Stimulated activated memory B cell treated with anti-CD40 and anti-IgM and Interleukin-4, amounts not matched to agents 10 μg/mL and 1 μg/mL and 100 μg/mL, for 72 hours (primary cell): ENCODE results near the gene DNAAF1.

Experiments
- ATAC-seq: fragments of 150-1000 bp; cut with Tn5 transposase; 2 replicates; pipeline ENCODE4 v1.10.0; 2021
- H3K27ac Mint-ChIP-seq: one replicate; pipeline ENCODE4 v1.8.0; 2022; ENCODE audit warnings: mild to moderate bottlenecking, mixed read lengths
- H3K27me3 Mint-ChIP-seq: one replicate; pipeline ENCODE4 v1.8.0; 2022; ENCODE audit warnings: mixed read lengths
- H3K36me3 Mint-ChIP-seq: one replicate; pipeline ENCODE4 v1.8.0; 2022; ENCODE audit warnings: mixed read lengths
- H3K4me1 Mint-ChIP-seq: one replicate; pipeline ENCODE4 v1.8.0; 2022; ENCODE audit warnings: mixed read lengths
- H3K4me3 Mint-ChIP-seq: one replicate; pipeline ENCODE4 v1.8.0; 2022; ENCODE audit warnings: mild to moderate bottlenecking, moderate library complexity, mixed read lengths
- H3K9me3 Mint-ChIP-seq: one replicate; pipeline ENCODE4 v1.8.0; 2022; ENCODE audit warnings: mixed read lengths

The DNAAF1 gene

GRCh38 chr16:84138824-84139627 is 6.1 kb upstream of the DNAAF1 start:
- H3K9me3 Mint-ChIP-seq = no peaks in the 10 kb centered on the region
- H3K36me3 Mint-ChIP-seq = peaks cover 26% of the 10 kb centered on the region
- no peak overlapping the region for H3K27ac Mint-ChIP-seq
- no peaks in the 10 kb centered on the region for H3K27me3 Mint-ChIP-seq
- H3K4me1 Mint-ChIP-seq = peaks cover 44% of the 10 kb centered on the region
- H3K4me3 Mint-ChIP-seq = no peak overlapping the region
- ATAC-seq = no peak

- peaks cover 48% of the 10 kb centered on the region for H3K4me1 Mint-ChIP-seq
- H3K27me3 Mint-ChIP-seq = no peaks in the 10 kb centered on the region
- no peak overlapping the region for H3K27ac Mint-ChIP-seq
- no peak overlapping the region for H3K4me3 Mint-ChIP-seq
- H3K9me3 Mint-ChIP-seq = no peaks in the 10 kb centered on the region
- ATAC-seq = no peak
- H3K36me3 Mint-ChIP-seq = peaks cover 26% of the 10 kb centered on the region
These were observed 5.4 kb upstream of the DNAAF1 start for GRCh38 chr16:84139628-84140258.

GRCh38 chr16:84141143-84141670 is 3.9 kb upstream of the DNAAF1 start:
- ATAC-seq = no peak
- no peak overlapping the region for H3K27ac Mint-ChIP-seq
- H3K4me1 Mint-ChIP-seq = peaks cover 39% of the 10 kb centered on the region
- no peaks in the 10 kb centered on the region for H3K27me3 Mint-ChIP-seq
- peaks cover 16% of the 10 kb centered on the region for H3K36me3 Mint-ChIP-seq
- no peak overlapping the region for H3K4me3 Mint-ChIP-seq
- H3K9me3 Mint-ChIP-seq = no peaks in the 10 kb centered on the region

DNA sequence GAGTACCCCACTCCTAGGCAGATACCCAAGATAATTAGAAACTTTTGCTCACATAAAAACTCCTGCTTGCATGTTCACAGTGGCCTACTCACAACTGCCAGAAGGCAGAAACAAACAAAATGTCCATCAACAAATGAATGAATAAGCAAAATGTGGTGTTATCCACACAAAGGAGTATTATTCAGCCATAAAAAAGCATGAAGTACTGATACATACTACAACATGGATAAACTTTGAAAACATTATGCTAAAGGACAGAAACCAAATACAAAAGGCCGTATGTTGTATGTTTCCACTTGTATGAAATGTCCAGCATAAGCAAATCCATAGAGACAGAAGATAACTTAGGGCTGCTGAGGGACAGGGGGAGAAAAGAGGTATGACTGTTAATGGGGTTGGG is 2.0 kb upstream of the DNAAF1 start:
- Mint-ChIP-seq H3K4me3 (no peak overlapping the region), H3K4me1 (peaks cover 28% of the 10 kb centered on the region), H3K36me3 (peaks cover 14% of the 10 kb centered on the region), H3K9me3 (no peaks in the 10 kb centered on the region), H3K27ac (no peak overlapping the region), H3K27me3 (no peaks in the 10 kb centered on the region)
- no peak for ATAC-seq

DNA sequence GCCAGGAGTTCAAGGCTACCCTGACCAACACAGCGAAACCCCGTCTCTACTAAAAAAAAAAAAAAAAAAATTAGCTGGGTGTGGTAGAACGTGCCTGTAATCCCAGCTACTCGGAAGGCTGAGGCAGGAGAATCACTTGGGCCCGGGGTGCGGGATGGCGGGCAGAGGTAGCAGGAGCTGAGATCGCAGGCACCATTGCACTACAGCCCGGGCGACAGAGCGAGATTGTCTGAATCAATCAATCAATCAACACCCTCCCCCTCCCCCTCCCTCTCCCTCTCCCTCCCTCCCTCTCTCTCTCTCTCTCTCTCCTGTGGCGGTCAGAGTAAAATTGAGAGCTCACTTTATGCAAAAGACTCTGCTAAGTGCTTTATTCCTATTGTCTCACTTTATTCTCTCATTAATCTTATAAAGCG is 1.3 kb upstream of the DNAAF1 start:
- Mint-ChIP-seq H3K4me1 (peaks cover 26% of the 10 kb centered on the region), H3K9me3 (no peaks in the 10 kb centered on the region), H3K36me3 (peaks cover 12% of the 10 kb centered on the region), H3K4me3 (peak overlapping the region; percentile 87), H3K27ac (peak overlapping the region; percentile 84), H3K27me3 (no peaks in the 10 kb centered on the region)
- ATAC-seq = no peak

DNA sequence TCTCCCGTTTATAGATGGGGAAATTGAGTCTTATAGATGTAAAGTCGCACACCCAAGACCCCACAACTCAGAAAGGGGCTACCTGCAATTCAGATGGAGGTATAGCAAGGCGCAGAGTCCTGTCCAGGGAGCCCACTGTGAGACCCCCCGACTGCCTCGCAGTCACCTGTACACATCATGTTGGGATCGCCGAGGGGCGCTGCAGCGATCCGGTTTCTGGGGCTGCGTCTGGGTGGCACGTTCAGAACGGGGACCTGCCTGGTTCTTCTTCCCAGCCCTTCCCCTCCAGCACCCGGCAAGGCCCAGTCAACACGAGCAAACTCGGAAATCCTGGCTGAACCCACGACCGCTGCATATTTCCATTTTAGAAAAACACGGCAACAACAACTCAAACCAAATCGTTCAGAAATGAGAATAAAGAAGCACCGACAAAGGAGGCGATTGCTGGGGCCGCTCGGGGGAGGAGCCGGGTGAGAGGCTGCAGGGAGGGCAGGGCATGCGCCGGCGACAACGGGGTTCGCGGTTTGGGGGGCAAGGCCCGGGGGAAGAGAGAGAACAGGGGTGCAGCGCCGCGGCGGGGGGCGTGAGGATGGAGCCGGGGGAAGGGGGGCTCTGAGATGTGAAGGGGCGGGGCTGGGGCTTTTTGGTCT is 774 bp upstream of the DNAAF1 start:
- Mint-ChIP-seq H3K4me1 (peaks cover 21% of the 10 kb centered on the region), H3K27ac (peak overlapping the region; percentile 84), H3K27me3 (no peaks in the 10 kb centered on the region), H3K4me3 (peak overlapping the region; percentile 87), H3K9me3 (no peaks in the 10 kb centered on the region), H3K36me3 (peaks cover 6% of the 10 kb centered on the region)
- ATAC-seq = peak; percentile 59

GRCh38 chr16:84150926-84151325 is 5.8 kb downstream of the DNAAF1 start:
- no peak for ATAC-seq
- Mint-ChIP-seq H3K27ac (no peak overlapping the region), H3K4me3 (no peak overlapping the region), H3K4me1 (no peaks in the 10 kb centered on the region), H3K9me3 (no peaks in the 10 kb centered on the region), H3K27me3 (peaks cover 38% of the 10 kb centered on the region), H3K36me3 (no peaks in the 10 kb centered on the region)

- no peak overlapping the region for H3K4me3 Mint-ChIP-seq
- H3K27ac Mint-ChIP-seq = no peak overlapping the region
- H3K27me3 Mint-ChIP-seq = peaks cover 65% of the 10 kb centered on the region
- no peaks in the 10 kb centered on the region for H3K36me3 Mint-ChIP-seq
- H3K4me1 Mint-ChIP-seq = no peaks in the 10 kb centered on the region
- no peaks in the 10 kb centered on the region for H3K9me3 Mint-ChIP-seq
- ATAC-seq = no peak
These were observed 8.6 kb downstream of the DNAAF1 start for GRCh38 chr16:84153660-84154214.

DNA sequence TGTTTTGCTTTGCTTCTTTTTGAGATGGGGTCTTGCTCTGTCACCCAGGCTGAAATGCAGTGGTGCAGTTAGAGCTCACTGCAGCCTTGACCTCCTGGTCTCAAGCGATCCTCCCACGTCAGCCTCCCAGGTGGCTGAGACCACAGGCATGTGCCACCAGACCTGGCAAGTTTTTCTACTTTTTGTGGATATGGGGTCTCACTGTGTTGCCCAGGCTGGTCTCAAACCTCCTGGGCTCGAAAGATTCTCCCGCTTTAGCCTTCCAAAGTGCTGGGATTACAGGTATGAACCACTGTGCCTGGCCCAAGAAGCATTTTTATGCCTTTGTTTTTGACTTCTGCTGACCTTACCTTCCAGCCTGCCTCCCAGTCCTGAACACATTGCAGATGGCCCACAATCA is 10.1 kb downstream of the DNAAF1 start:
- no peak for ATAC-seq
- no peaks in the 10 kb centered on the region for H3K4me1 Mint-ChIP-seq
- no peaks in the 10 kb centered on the region for H3K9me3 Mint-ChIP-seq
- H3K27ac Mint-ChIP-seq = no peak overlapping the region
- H3K4me3 Mint-ChIP-seq = no peak overlapping the region
- H3K36me3 Mint-ChIP-seq = no peaks in the 10 kb centered on the region
- H3K27me3 Mint-ChIP-seq = peaks cover 62% of the 10 kb centered on the region

GRCh38 chr16:84155771-84156170 is 10.7 kb downstream of the DNAAF1 start:
- H3K4me1 Mint-ChIP-seq = no peaks in the 10 kb centered on the region
- peaks cover 59% of the 10 kb centered on the region for H3K27me3 Mint-ChIP-seq
- no peaks in the 10 kb centered on the region for H3K9me3 Mint-ChIP-seq
- no peaks in the 10 kb centered on the region for H3K36me3 Mint-ChIP-seq
- H3K4me3 Mint-ChIP-seq = no peak overlapping the region
- ATAC-seq = no peak
- no peak overlapping the region for H3K27ac Mint-ChIP-seq

DNA sequence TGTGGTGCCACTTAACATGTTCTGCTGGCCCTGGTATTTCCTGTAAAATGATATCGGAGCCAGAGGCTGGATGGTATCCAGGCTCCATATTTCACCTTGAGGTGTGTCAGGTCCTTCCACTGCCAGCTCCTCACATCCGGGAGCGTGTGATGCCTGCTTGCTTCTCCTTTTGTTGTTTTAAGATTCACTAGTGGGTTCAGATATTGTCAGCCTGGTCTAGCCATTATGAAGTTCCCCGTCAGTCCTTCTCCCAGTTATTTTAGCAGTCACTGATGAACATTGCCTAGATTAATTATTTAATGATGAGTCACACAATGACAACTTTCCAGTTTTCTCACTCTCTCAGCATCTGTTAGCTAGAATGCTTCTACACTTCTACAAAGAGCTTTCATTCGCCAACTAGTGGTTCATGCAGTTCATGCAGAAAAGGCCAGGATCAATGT is 11.3 kb downstream of the DNAAF1 start:
- H3K27ac Mint-ChIP-seq = no peak overlapping the region
- no peak for ATAC-seq
- H3K36me3 Mint-ChIP-seq = no peaks in the 10 kb centered on the region
- no peak overlapping the region for H3K4me3 Mint-ChIP-seq
- H3K4me1 Mint-ChIP-seq = no peaks in the 10 kb centered on the region
- no peaks in the 10 kb centered on the region for H3K9me3 Mint-ChIP-seq
- H3K27me3 Mint-ChIP-seq = peaks cover 53% of the 10 kb centered on the region

DNA sequence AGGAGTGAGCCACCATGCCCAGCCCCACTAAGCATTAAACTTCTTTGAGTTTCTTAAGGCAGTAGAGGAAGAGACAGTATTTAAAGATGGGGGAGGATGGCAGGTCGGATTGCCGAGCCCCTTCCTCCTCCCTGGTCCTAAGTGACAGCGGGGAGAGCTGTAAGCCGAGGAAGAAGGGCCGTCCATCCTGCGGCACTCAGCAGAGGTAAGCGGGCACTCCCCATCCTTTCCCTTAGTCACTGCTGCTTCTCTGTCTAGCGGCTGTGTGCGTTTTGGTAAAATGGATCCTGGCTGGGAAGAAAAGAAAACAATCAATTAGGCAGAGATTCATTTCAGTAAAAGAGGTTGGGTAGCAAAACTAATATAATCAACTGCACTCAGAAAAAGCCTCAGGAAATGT is 13.9 kb downstream of the DNAAF1 start:
- H3K36me3 Mint-ChIP-seq = no peaks in the 10 kb centered on the region
- H3K9me3 Mint-ChIP-seq = no peaks in the 10 kb centered on the region
- no peak overlapping the region for H3K4me3 Mint-ChIP-seq
- no peak overlapping the region for H3K27ac Mint-ChIP-seq
- no peaks in the 10 kb centered on the region for H3K4me1 Mint-ChIP-seq
- ATAC-seq = no peak
- H3K27me3 Mint-ChIP-seq = peaks cover 43% of the 10 kb centered on the region

DNA sequence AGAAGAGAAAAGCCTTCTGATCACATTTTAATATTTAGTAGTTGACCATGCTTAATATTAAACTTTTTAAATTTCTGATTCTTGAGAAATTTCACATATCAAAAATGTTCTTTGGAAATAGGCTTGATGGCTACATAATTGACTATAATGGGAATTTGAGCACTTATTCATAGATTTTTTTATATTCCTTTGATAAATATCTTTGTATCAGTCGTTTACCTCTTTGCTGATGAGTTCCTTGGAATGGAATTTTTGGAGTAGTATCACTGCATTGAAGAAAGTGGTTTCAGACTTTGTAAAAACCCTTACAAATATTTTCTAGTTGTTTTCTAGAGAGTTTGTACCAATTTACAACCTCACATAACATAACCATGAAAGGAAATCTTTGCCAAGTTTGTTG is 14.7 kb downstream of the DNAAF1 start:
- no peak for ATAC-seq
- Mint-ChIP-seq H3K36me3 (no peaks in the 10 kb centered on the region), H3K9me3 (no peaks in the 10 kb centered on the region), H3K4me1 (no peaks in the 10 kb centered on the region), H3K4me3 (no peak overlapping the region), H3K27me3 (peaks cover 43% of the 10 kb centered on the region), H3K27ac (no peak overlapping the region)

- Mint-ChIP-seq H3K4me3 (no peak overlapping the region), H3K9me3 (no peaks in the 10 kb centered on the region), H3K27me3 (peaks cover 42% of the 10 kb centered on the region), H3K27ac (no peak overlapping the region), H3K4me1 (no peaks in the 10 kb centered on the region), H3K36me3 (no peaks in the 10 kb centered on the region)
- ATAC-seq = no peak
These were observed 15.9 kb downstream of the DNAAF1 start for GRCh38 chr16:84161037-84161436.

GRCh38 chr16:84161801-84162200 is 16.7 kb downstream of the DNAAF1 start:
- no peaks in the 10 kb centered on the region for H3K36me3 Mint-ChIP-seq
- no peaks in the 10 kb centered on the region for H3K4me1 Mint-ChIP-seq
- H3K27ac Mint-ChIP-seq = no peak overlapping the region
- peaks cover 37% of the 10 kb centered on the region for H3K27me3 Mint-ChIP-seq
- no peak for ATAC-seq
- H3K9me3 Mint-ChIP-seq = no peaks in the 10 kb centered on the region
- H3K4me3 Mint-ChIP-seq = no peak overlapping the region
